ENCODE results near the gene MTMR3.

GRCh38 chr22:29867260-29867659 lies 15.7 kb upstream of the MTMR3 start:
- no peak for TF ChIP-seq CTCF (IDR thresholded peaks at IDR 0.05)
- TF ChIP-seq EZH2 (IDR thresholded peaks at IDR 0.05), result no peak

Data from neural progenitor cell (in vitro differentiated cells).